ENCODE measurements around the gene GZMM.

Gene GZMM

DNA sequence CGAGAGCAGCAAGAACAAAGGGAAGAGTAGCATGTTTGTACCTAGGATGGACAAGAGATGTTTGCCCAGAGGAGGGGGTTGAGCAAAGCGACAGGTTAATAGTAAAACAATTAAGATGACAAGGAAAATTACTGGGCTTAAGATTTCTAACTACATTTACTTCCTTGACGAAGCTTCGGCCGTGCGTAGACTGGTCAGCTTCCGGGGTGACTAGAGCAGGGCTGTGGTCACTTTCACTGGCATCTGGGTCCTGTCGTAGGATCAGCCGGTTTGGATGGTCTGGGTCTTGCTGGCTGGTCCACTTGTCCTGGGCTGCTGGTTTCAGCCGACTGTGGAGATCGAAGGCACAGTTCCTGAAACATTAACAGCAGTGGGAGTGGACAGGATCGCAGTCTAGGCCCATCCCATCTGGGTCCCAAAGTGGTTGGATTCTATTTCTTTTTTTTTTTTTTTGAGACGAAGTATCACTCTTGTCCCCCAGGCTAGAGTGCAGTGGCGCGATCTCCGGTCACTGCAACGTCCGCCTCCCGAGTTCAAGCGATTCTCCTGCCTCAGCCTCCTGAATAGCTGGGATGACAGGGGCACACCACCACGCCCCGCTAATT is 23.5 kb downstream of the GZMM start:
- DNase-seq = no peak

DNA sequence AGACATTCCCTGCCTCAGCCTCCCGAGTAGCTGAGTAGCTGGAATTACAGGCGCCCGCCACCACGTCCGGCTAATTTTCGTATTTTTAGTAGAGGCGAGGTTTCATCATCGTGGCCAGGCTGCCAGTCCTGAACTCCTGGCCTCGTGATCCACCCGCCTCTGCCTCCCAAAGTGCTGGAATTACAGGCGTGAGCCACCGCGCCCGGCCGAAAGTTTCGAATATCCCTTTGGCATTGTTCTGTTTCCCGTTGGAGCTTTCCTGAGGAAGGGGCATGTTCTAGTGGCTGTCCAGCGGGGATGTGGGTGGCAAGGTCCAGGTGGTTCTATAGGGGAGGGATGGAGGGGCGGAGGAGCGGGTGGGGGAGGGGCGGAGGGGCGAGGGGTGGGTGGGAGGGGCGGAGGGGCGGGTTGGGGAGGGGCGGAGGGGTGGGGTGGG is 26.4 kb downstream of the GZMM start:
- DNase-seq = no peak

DNA sequence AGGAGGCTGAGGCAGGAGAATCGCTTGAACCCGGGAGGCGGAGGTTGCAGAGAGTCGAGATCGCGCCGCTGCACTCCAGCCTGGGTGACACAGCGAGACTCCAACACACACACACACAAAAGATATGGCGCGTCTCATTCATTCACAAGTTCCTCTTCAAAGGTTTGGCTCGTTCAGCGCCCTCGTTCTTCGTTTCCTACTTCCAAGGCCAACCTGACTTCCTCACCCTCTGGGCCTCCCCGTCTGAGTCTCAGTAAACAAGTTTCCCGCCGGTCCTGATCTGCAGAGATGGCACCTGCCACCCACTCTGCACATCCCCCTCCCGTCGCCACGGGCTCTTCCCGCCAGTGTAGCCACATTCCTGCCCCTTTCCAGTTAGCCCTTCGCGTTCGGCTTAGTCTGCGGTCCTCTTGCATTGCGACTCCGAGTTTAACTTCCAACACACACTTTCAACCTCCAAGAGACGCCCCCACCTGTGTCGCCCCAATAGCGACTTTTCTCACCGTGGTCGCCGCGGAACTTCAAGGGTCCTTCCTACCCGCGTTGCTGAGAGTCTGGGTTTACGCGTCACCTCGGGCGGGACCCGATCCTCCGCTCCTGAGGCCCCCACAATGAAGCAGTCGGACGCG is 27.2 kb downstream of the GZMM start:
- DNase-seq = no peak

DNA sequence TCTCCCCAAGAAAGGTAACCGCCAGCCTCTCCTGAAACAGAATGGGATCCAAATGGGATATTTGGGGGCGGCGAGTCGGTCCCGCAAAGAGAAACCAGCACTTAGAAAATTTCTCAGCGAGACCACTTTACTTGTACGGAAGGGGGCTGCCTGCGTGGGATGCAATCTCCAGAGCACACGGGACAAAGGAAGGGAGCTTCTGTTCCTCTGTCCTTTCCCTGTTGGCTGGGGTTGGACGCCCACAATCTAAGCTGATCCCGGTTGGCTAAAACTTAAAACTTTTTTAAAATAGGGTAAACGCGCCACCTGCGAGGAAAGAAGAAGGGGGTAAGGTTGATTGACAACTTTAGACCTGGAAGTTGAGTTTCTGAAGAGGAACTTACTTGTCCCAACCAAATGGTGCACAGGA is 27.7 kb downstream of the GZMM start:
- no peak for DNase-seq

DNA sequence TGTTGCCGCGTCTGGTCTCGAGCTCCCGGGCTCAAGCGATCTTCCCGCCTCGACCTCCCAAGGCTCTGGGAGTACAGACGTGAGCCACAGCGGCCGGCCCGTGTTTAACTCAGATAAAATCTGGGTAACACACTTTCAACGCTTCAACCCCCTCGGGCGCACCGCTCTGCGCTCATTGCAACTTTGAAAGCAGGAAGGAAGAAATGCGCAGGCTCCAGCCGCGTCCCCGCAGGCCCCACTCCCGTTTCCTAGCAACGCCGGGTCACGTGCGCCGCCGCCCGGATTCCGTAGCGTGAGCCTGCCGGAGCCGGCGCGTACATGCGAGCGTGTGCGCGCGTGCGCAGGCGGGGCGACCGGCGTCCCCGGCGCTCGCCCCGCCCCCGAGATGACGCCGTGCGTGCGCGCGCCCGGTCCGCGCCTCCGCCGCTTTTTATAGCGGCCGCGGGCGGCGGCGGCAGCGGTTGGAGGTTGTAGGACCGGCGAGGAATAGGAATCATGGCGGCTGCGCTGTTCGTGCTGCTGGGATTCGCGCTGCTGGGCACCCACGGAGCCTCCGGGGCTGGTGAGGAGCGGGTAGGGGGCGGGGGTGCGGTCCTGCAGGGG is 28.4 kb downstream of the GZMM start, which contains the start of gene BSG:
Gene BSG, plus strand, starts transcription at position 457 of the 603 bp plus-strand sequence. Its CDS starts 39 bp downstream, at position 496.
- DNase-seq = peak; percentile 91 to 95

DNA sequence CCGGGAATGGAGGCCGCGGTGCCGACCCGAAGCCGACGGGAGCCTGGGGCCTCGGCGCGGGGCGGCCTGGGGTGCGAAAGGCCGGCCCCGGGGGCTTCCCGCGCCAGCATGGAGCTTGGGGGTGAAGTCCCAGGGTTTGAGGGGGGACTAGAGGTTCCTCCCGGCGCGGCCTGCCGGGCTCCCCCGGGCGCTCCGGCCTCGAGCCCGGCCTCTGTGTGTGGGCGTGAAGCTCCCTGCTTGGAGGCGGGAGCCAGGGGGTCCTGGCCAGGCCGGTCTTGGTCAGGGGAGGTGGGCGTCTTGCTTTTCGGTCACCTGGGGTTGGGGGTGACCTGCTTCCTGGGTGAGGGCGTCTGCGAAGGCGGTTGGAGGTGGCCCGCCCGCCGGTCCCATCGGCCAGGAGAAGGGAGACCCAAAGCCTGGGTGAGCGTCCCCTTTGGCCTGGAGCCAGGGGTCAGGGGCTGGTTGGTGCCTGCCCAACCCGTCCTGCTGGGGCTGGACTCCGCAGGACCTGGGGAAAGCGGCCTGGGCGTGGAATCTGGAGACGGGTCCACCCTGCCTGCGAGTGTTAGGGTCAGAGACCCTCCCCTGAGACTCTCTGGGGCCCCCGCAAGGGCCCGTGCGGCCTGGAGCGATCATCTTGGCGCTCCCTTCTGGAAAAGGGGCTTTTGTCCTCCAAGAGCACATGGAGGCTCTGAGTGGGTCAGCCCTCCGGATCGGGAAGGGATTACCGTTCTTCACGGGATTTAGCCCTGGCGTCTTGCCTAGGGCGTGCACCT is 29.1 kb downstream of the GZMM start:
- peak in 1 of 2 donors; percentile 21 for DNase-seq

DNA sequence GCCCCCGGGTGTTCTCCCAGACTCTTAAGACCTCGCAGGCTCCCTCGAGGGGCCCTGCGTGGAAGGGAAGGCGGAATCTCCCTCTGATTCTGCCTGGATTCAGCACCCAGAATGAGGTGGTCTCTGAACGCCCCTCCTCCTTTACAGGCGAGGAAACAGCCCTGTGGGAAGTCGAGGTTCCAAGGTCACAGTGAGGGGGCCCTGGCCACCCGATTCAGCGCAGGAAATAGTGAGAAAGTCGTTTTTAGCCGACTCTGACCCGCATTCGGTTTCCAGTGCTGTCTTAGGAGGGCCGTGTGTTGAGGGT is 29.6 kb downstream of the GZMM start:
- DNase-seq = no peak

DNA sequence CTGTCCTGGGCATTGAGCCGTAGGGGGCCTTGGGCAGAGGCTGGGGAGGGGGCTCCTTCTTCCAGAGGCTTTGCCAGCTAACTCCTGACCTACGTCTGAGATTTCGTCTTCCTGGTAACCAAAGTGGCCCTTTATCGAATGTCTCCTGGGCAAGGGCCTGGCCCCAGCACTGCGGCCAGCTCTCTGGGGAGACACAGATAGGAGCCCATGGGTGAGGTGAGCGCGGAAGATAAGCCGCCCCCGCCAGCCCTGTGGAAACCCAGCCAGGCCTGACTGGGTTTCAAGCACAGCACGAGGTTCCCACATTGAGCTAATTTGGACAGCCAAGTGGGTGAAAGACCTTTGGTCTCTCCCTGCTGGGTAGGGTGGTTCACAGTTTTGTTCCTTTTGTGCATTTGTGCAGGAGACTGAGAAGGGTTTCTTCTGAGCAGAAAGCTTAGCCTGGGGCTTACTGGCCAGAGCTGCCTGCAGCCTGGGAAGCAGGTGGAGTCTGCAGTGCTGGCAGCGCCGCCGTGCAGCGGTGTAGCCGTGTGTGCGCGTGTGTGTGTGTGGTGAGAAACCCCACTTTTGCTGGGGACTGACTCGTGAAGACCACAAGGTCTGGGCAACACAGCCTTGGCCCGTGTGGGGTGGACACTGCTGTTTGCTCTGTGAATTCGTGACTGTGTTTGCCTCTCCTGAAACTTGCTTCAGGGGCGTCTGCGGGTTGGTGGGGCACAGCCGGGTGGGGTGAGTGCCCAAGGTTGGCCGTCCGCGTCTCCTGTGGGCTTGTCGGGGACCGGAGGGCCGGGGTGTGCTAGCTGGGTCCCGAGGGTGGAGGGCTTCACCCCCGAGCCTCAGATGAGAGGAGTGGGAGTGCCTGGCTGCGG is 31.0 kb downstream of the GZMM start:
- DNase-seq = peak in 1 of 2 donors; percentile 31

DNA sequence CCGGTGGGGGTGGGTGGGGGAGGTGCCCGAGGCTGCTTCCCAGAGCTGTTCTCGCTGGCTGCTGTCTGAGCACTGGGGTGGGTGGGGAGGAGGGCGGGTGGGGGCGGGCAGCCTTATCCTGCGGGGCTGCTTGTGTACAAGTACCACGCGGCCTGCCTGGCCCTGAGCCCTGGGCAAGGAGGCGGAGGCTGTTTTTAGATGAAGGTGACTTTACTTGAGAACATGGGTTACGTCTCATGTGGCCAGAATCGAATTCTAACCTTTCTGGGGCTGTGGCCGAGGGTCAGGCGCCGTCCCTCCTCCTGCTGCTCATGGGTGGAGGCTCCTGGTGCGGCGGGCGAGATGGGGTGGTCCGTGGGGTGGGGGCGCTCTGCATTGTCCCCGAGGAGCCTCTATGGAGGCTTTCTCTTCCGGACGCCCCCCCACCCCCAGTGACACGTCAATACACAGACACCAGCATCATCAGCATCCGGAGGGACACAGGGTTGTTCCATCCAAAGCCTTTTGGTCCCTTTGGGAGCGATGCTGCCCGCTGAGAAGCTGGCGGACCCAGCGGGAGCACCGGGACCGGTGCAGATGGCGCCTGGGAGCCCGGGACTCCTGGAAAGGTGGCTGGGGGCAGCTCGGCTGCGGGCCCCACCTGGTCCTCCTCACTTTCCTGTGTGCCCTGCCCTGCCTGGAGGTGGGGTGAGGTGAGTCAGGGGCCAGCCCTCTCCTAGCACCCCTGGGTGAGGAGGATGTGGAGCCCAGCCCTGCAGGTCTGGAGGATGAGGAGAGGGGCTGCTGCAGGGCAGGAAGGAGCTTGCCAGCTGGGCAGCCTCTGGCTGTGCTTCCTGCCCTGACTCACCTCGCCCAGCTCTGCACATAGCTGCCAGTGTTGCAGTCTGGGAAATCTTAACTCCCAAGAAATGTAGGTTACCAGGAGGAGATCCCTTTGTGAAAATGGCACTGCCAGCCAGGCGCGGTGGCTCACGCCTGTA is 32.0 kb downstream of the GZMM start:
- peak in 1 of 2 donors; percentile 30 for DNase-seq

DNA sequence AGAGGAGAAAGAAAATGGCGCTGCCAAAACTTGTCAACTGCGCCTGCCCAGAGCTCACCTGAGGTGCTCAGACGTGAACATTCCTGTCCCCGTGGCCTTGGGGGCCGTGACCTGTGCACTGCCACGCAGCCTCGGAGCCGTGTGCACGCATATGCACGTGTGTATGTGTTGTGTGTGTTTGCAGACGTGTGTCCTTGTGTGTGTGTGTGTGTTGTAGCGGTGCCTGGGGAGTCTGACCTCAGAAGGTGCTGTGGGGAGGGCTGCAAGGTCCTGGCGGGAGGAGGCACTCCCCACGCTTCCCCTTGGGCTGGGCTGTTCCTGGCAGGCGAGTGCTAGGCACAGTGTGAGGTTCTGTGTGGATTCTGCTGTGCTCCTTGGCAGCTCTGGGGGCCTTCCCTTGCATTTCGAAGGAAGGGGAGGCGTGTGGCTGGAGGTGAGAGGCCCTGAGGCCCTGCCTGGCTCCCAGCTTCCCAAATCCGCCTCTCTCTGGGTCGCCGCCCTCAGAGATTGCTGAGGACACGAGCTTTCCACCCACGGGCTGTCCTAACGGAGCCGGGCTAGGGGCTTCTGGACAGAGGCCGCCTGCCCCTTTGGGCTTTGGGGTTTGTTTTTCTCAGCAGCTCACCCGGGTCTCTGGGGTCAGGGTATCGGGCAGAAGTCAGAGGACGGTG is 33.0 kb downstream of the GZMM start:
- no peak for DNase-seq

DNA sequence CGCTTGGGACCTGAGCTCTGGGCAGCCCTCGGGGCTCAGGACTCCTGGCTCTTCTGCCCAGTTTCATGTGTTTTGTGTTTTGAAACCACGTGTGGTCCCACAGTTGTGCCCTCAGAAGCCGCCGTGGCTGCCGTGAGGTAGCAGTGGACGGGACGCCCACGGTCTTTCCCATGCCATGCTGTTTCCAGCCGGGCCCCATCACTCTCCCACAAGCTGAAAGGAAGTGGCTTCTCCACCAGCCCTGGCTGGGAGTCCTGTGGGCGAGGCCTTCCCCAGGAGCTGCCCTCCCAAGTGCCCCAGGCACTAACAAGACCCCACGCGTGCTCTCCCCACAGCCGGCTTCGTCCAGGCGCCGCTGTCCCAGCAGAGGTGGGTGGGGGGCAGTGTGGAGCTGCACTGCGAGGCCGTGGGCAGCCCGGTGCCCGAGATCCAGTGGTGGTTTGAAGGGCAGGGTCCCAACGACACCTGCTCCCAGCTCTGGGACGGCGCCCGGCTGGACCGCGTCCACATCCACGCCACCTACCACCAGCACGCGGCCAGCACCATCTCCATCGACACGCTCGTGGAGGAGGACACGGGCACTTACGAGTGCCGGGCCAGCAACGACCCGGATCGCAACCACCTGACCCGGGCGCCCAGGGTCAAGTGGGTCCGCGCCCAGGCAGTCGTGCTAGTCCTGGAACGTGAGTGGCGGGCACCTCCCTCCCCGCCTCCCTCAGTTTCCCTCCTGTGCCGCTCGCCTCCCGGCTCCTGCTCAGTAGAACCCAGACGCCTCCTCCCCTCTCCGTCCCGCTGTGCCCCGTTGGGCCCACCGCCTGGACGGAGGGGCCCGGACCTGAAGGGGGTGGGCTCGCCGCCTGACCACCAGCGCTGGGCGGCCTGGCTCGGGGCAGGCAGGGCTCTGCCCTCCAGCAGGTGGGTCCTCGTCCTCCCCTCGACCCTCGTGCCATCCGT is 33.9 kb downstream of the GZMM start:
- no peak for DNase-seq

DNA sequence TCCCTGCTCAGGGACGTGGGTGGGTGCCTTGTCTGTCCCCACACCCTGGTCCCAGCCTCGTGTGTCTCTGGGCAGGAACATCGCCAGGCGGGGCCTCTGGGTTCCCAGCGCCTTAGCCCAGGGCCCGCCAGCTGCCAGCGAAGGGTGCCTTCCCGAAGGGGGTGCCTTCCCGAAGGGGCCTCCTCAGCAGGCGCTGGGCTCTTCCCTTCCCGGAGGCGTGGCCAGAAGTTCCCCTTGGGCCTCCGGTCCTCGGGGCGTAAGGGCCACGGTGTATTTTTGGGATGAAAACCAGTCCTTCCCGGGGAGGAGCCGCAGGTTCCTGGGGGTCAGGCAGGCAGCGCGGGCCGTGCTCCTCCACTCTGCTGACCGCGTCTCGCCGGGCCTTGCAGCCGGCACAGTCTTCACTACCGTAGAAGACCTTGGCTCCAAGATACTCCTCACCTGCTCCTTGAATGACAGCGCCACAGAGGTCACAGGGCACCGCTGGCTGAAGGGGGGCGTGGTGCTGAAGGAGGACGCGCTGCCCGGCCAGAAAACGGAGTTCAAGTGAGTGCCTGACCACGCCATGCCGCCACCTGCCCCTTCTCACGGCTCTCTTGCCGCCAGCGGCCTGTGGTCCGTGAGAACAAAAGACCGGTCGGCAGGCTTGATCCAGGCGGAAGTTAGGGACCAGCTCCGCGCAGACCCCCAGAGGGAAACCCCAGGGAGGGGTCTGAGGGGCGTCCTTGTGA is 35.4 kb downstream of the GZMM start:
- no peak for DNase-seq

DNA sequence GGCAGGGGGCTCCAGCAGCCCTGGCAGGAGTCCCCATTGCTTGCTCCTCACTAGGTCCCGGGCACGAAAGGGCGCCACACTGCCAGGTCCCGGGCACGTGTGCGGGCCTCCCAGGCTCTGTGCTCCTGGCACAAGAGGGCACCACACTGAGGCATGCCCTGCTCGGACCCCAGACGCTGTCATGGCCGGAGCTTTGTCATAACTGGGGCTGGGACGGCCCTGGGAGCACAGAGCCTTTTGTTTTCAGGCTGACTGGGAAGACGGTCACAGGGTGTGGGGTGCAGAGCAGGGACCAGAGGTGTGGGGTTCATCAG is 35.9 kb downstream of the GZMM start:
- no peak for DNase-seq

DNA sequence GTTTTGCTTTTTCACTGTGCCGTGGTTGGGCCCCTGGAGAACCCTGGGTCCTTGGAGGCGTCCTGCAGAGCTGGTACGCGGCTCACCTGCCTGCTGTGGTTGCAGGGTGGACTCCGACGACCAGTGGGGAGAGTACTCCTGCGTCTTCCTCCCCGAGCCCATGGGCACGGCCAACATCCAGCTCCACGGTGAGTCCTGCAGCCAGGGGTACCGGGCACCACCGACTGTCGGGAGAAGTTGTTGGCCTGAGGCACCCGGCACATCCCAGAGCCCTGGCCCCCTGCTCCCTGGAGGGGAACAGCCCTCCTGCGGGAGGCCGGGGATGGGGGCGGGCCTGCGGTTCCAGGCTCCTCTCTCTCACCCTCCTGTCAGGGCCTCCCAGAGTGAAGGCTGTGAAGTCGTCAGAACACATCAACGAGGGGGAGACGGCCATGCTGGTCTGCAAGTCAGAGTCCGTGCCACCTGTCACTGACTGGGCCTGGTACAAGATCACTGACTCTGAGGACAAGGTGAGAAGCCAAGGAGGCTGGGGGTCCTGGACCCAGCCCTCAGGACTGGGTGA is 36.5 kb downstream of the GZMM start:
- no peak for DNase-seq

DNA sequence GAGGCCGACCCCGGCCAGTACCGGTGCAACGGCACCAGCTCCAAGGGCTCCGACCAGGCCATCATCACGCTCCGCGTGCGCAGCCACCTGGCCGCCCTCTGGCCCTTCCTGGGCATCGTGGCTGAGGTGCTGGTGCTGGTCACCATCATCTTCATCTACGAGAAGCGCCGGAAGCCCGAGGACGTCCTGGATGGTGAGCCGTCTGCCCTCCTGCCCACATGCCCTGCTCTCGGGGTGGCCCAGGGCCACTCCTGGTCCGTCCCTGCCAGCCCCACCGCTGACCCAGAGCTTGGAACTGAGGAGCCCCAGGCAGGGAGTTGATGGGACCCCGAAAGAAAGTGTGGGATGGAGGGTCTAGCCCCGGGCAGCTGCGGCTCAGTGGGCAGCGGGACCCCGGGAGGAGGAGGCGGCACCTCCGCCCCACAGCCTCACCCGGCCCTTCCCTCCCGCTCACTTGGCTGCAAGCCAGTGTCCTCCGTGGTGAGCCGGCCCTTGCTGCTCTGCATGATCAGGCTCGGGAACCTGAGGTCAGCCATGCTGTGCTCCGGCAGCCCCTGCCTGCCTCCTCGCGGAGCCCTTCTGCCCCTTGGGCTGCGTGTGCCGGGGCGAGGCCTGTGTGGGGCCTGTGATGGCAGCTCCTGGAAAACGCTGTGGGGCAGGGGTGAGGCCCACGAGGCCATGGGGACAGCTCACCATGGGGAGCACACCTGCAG is 37.7 kb downstream of the GZMM start:
- DNase-seq = no peak

DNA sequence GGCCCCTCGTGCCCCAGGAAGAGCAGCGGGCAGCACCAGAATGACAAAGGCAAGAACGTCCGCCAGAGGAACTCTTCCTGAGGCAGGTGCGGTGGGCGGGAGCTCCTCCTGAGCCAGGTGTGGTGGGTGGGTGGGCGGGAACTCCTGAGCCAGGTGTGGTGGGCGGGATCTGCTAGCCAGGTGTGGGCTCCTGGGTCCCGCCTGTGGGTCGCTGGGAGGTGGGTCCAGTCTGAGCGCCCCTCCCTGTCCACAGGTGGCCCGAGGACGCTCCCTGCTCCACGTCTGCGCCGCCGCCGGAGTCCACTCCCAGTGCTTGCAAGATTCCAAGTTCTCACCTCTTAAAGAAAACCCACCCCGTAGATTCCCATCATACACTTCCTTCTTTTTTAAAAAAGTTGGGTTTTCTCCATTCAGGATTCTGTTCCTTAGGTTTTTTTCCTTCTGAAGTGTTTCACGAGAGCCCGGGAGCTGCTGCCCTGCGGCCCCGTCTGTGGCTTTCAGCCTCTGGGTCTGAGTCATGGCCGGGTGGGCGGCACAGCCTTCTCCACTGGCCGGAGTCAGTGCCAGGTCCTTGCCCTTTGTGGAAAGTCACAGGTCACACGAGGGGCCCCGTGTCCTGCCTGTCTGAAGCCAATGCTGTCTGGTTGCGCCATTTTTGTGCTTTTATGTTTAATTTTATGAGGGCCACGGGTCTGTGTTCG is 38.8 kb downstream of the GZMM start:
- no peak for DNase-seq

DNA sequence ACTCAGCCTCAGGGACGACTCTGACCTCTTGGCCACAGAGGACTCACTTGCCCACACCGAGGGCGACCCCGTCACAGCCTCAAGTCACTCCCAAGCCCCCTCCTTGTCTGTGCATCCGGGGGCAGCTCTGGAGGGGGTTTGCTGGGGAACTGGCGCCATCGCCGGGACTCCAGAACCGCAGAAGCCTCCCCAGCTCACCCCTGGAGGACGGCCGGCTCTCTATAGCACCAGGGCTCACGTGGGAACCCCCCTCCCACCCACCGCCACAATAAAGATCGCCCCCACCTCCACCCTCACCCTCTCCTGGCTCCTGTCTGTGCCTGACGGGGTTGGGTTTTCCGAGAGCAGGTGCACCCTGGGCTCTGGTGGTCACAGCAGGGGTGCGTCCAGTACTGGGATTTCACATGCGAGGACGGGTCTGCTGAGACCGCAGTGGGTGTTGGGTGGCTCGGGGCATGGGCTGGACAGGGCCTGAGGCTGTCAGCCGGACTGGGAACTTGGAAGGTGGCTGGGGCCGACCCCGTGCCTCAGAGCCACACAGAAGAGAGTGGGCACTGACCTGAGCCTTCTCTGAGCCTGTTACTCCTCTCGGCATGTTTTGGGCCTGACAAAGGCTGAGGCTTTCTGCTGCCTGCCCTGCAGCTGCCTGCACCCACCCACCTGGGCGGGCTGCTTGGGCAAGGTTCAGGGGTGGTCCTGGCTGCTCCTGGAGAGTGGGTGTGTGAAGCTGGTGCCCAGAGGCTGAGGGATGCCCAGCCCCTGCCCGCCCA is 39.5 kb downstream of the GZMM start:
- no peak for DNase-seq
